HepG2 (cell line): Measurements from ENCODE around the gene SEMA3E. TPM values are rescaled to one million over a fixed set of nuclear protein-coding genes. Genes with fewer than 3 reads are reported as not detected.
"Not testable (repeated sequence)": the region's sequence is repeated elsewhere in the genome, so short reads cannot be mapped to it uniquely, and the experiment has no call there.

Source experiments
- ATAC-seq: fragments of 200-7000 bp; cut with Tn5 transposase; 3 replicates; pipeline ENCODE4 v1.9.1; 2020; ENCODE audit warnings: mild to moderate bottlenecking, moderate library complexity
- BruUV-seq: library from RNA; stranded (reverse); fragments of 400-500 nt; replicated peaks from 2 replicates; lab custom pipeline; 2021; lab: Mats Ljungman, UMichigan
- CTCF ChIA-PET: fragments of 300-600 bp; formaldehyde crosslinking; extraction: SDS; loops from one replicate; lab custom pipeline; 2021; ENCODE audit warnings: low total read pairs, inconsistent platforms, low intra/inter-chr PET ratio; lab: Yijun Ruan, JAX
- POLR2A ChIA-PET: fragments of 350-600 bp; sonication (Branson Sonifier 250); formaldehyde crosslinking; loops from one replicate; lab custom pipeline; 2020; ENCODE audit warnings: antibody characterized with exemption, inconsistent platforms; lab: Yijun Ruan, JAX
- DNase-seq: peaks from one replicate; pipeline ENCODE4 v3.0.0-alpha.2; 2015; ENCODE audit warnings: low spot score
- FAIRE-seq: peaks from 3 replicates; lab custom pipeline; 2011; peaks lifted over from hg19 to GRCh38; lab: Jason Lieb, UNC
- H2AFZ ChIP-seq: one replicate; pipeline ENCODE4 v1.6.1; 2011; ENCODE audit warnings: low read length, inconsistent platforms
- H3K27ac ChIP-seq: fragments of 300-600 bp; 3 replicates; pipeline ENCODE4 v1.8.0; 2011; ENCODE audit warnings: mixed run types, mild to moderate bottlenecking, mixed read lengths, low read length, inconsistent platforms; ENCODE audit not compliant: insufficient read depth; ENCODE audit errors: extremely low read length
- H3K27me3 ChIP-seq, 2 experiments: fragments of 200-600 bp in 1 of 2; 2 replicates in 1 of 2; 3 replicates in 1 of 2; pipeline versions ENCODE4 v1.6.0 to v1.8.0; 2011; ENCODE audit warnings: low read length in 2 of 2, mild to moderate bottlenecking in 2 of 2, moderate library complexity in 2 of 2, inconsistent platforms in 1 of 2; ENCODE audit not compliant: insufficient read depth in 2 of 2, control insufficient read depth in 1 of 2
- H3K36me3 ChIP-seq, 2 experiments: fragments of 200-600 bp in 1 of 2; replicated peaks in 1 of 2; 2 replicates in 1 of 2; 3 replicates in 1 of 2; pipeline versions ENCODE4 v1.5.1 to v1.8.0; 2011; ENCODE audit warnings: low read length in 2 of 2, inconsistent platforms in 1 of 2; ENCODE audit not compliant: insufficient read depth in 2 of 2, control insufficient read depth in 1 of 2
- H3K4me1 ChIP-seq: 2 replicates; pipeline ENCODE4 v1.5.1; 2012; ENCODE audit warnings: low read length, inconsistent platforms; ENCODE audit not compliant: insufficient read depth
- H3K4me2 ChIP-seq: 2 replicates; pipeline ENCODE4 v1.6.0; 2011; ENCODE audit warnings: low read depth, low read length, inconsistent platforms
- H3K4me3 ChIP-seq, 3 experiments: fragments of 200-600 bp in 1 of 3; sonication (generic), shearing (Covaris generic) in 1 of 3; replicated peaks in 1 of 3; 2 replicates each; pipeline ENCODE4 v1.5.1; 2011 to 2016; ENCODE audit warnings: low read length in 3 of 3, inconsistent platforms in 2 of 3, low read depth in 2 of 3, mild to moderate bottlenecking in 2 of 3, control low read depth in 1 of 3, mixed read lengths in 1 of 3; ENCODE audit not compliant: insufficient read depth in 1 of 3
- H3K79me2 ChIP-seq: one replicate; pipeline ENCODE4 v1.6.1; 2011; ENCODE audit warnings: low read length, inconsistent platforms; ENCODE audit not compliant: insufficient read depth
- H3K9ac ChIP-seq: 2 replicates; pipeline ENCODE4 v1.6.0; 2011; ENCODE audit warnings: mild to moderate bottlenecking, low read depth, low read length, inconsistent platforms; ENCODE audit not compliant: insufficient read depth
- H3K9me3 ChIP-seq: 2 replicates; pipeline ENCODE4 v1.5.1; 2012; ENCODE audit warnings: mild to moderate bottlenecking, low read length
- H4K20me1 ChIP-seq: 2 replicates; pipeline ENCODE4 v1.6.0; 2011; ENCODE audit warnings: inconsistent platforms, mild to moderate bottlenecking, low read length, moderate library complexity; ENCODE audit not compliant: insufficient read depth
- SRF ChIP-seq: IDR thresholded peaks from 2 replicates; pipeline ENCODE4 v1.6.1; 2011; ENCODE audit warnings: mild to moderate bottlenecking, low read depth, low read length, moderate library complexity
- ZNF343 ChIP-seq: sonication (generic); formaldehyde crosslinking; IDR thresholded peaks from 2 replicates; pipeline ENCODE4 v1.4.0; 2020; ENCODE audit warnings: mild to moderate bottlenecking, missing genetic modification reagents
- WGBS: methylation state at CpG from one replicate; pipeline ENCODE4 v1.1.6; 2017; ENCODE audit warnings: low lambda C conversion rate; 5-methylcytosine and 5-hydroxymethylcytosine counted together
- in situ Hi-C: cut with HindIII; loops from 2 replicates; pipeline ENCODE4 v1.10.0; 2017; ENCODE audit warnings: low pct_unique_long_range_greater_than_20kb; ENCODE audit not compliant: extremely low pct_ligation_motif_present
- intact Hi-C: fragments of 100-400 bp; cut with micrococcal nuclease; formaldehyde crosslinking; loops from one replicate; pipeline ENCODE4 v1.10.0; 2022; ENCODE audit not compliant: unreplicated experiment
- polyA plus RNA-seq, 8 experiments: library from polyadenylated mRNA; depleted of rRNA in 3 of 8; stranded (reverse) in 7 of 8; unstranded in 1 of 8; fragments of >200 nt; fragmentation: Illumina TruSeq in 4 of 8; extraction: Trizol in 4 of 8; gene quantifications; 2 replicates each; pipeline versions ENCODE4 v1.2.1 to v1.2.3, GENCODE V29; 2011 to 2016; ENCODE audit warnings: low read depth in 4 of 8, missing spikeins in 1 of 8, mixed read lengths in 1 of 8; ENCODE audit not compliant: insufficient read depth in 1 of 8
- total RNA-seq, 5 experiments: library from RNA; depleted of rRNA; stranded (reverse); fragments of >200 nt; fragmentation: Illumina TruSeq; extraction: Trizol; gene quantifications; 2 replicates each; pipeline ENCODE4 v1.2.3, GENCODE V29; 2016; ENCODE audit warnings: low read depth in 1 of 5
- TF ChIP-seq, protein P1 (sequence below): sonication (generic); formaldehyde crosslinking; conservative IDR thresholded peaks from 2 replicates; pipeline ENCODE4 v1.4.0; 2020; ENCODE audit warnings: mild to moderate bottlenecking, missing genetic modification reagents, moderate library complexity
- TF ChIP-seq, protein P2 (sequence below): IDR thresholded peaks from 2 replicates; pipeline ENCODE4 v1.6.1; 2016; ENCODE audit warnings: low read depth

SEMA3E gene
- total and polyA plus RNA-seq, 2 of the 13 experiments (the other 11 are each of a cell fraction or from before 2014, with no cell fraction given), result not detected

DNA sequence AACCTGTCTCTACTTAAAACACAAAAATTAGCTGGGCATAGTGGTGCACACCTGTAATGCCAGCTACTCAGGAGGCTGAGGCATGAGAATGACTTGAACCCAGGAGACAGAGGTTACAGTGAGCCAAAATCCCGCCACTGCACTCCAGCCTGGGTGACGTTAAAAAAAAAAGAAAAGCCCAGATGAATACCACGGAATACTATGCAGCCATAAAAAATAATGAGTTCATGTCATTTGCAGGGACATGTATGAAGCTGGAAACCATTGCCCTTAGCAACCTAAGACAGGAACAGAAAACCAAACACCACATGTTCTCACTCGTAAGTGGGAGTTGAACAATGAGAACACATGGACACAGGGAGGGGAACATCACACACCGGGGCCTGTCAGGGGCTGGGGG, 218.7 kb downstream of the SEMA3E start:
- in situ Hi-C loops, H3K4me2 ChIP-seq, POLR2A ChIA-PET, H4K20me1 ChIP-seq, H3K79me2 ChIP-seq, ATAC-seq, intact Hi-C loops, CTCF ChIA-PET, H3K4me1 ChIP-seq, H3K27me3 ChIP-seq, H3K36me3 ChIP-seq, FAIRE-seq, H3K9me3 ChIP-seq, DNase-seq, H3K9ac ChIP-seq, H3K27ac ChIP-seq, BruUV-seq, H2AFZ ChIP-seq, H3K4me3 ChIP-seq: not testable (repeated sequence)
- whole genome bisulfite sequencing, result 6% methylated on average over 5 of the region's 5 CpGs

DNA sequence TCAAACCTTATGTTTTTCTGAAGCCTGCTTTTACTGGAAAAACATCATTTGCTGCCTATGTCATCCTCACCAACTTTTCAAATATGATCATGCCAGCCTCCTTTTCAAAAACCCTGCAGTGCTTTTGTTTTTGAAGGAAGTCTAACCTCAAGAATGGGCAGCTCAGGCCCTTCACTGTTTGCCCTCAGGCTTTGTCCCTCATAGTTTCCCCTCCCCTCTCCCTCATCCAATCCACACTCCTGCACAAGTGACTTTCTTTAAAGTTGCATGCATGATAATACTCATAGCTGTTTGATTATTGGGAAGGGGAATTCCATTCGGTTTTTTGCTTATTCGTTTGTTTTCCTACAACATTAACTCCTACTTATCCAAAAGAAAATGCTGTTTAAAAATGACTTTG, 219.4 kb downstream of the SEMA3E start:
- BruUV-seq, result no TSS peak
- POLR2A ChIA-PET, result no interaction called here
- TF ChIP-seq, protein P1, sequence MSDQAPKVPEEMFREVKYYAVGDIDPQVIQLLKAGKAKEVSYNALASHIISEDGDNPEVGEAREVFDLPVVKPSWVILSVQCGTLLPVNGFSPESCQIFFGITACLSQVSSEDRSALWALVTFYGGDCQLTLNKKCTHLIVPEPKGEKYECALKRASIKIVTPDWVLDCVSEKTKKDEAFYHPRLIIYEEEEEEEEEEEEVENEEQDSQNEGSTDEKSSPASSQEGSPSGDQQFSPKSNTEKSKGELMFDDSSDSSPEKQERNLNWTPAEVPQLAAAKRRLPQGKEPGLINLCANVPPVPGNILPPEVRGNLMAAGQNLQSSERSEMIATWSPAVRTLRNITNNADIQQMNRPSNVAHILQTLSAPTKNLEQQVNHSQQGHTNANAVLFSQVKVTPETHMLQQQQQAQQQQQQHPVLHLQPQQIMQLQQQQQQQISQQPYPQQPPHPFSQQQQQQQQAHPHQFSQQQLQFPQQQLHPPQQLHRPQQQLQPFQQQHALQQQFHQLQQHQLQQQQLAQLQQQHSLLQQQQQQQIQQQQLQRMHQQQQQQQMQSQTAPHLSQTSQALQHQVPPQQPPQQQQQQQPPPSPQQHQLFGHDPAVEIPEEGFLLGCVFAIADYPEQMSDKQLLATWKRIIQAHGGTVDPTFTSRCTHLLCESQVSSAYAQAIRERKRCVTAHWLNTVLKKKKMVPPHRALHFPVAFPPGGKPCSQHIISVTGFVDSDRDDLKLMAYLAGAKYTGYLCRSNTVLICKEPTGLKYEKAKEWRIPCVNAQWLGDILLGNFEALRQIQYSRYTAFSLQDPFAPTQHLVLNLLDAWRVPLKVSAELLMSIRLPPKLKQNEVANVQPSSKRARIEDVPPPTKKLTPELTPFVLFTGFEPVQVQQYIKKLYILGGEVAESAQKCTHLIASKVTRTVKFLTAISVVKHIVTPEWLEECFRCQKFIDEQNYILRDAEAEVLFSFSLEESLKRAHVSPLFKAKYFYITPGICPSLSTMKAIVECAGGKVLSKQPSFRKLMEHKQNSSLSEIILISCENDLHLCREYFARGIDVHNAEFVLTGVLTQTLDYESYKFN (CRISPR knock-in tag), result no peak
- TF ChIP-seq SRF (no peak), ZNF343 (CRISPR knock-in tag) (no peak)
- TF ChIP-seq, protein P2, sequence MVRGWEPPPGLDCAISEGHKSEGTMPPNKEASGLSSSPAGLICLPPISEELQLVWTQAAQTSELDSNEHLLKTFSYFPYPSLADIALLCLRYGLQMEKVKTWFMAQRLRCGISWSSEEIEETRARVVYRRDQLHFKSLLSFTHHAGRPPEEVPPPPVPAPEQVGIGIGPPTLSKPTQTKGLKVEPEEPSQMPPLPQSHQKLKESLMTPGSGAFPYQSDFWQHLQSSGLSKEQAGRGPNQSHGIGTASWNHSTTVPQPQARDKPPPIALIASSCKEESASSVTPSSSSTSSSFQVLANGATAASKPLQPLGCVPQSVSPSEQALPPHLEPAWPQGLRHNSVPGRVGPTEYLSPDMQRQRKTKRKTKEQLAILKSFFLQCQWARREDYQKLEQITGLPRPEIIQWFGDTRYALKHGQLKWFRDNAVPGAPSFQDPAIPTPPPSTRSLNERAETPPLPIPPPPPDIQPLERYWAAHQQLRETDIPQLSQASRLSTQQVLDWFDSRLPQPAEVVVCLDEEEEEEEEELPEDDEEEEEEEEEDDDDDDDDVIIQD, result no peak
- intact Hi-C loops, result no loop called here
- CTCF ChIA-PET, result no interaction called here
- Histone ChIP-seq H3K9me3 (no peaks in the 10 kb centered on the region), H3K4me3 (no peak overlapping the region), H3K36me3 (no peaks in the 10 kb centered on the region), H2AFZ (no peak overlapping the region), H3K27me3 (no peaks in the 10 kb centered on the region), H3K79me2 (no peaks in the 10 kb centered on the region), H3K9ac (no peak overlapping the region), H4K20me1 (no peaks in the 10 kb centered on the region), H3K27ac (no peak overlapping the region), H3K4me1 (no peaks in the 10 kb centered on the region), H3K4me2 (no peak overlapping the region)
- 0% methylated on average over 2 of the region's 2 CpGs for WGBS
- ATAC-seq (no peak), FAIRE-seq (no peak), DNase-seq (no peak)
- in situ Hi-C loops, result no loop called here
